Measurements from ENCODE around the gene RPL22. TPM values are rescaled to one million over a fixed set of nuclear protein-coding genes. Genes with fewer than 3 reads are reported as not detected.

RPL22 gene
- total RNA-seq, 1 donor from 2014 or later: 133 TPM

GRCh38 chr1:6176779-6177178, 22.6 kb downstream of the RPL22 start:
- DNase-seq (ENCODE audit: extremely low read depth, low read depth, low spot score): no peak

GRCh38 chr1:6175411-6175828, 24.0 kb downstream of the RPL22 start:
- DNase-seq (ENCODE audit: extremely low read depth, low read depth, low spot score): no peak

GRCh38 chr1:6174621-6175410, 24.6 kb downstream of the RPL22 start:
- DNase-seq (ENCODE audit: extremely low read depth, low read depth, low spot score): no peak

GRCh38 chr1:6172549-6172948, 26.8 kb downstream of the RPL22 start:
- no peak for DNase-seq (ENCODE audit: extremely low read depth, low read depth, low spot score)

- DNase-seq (ENCODE audit: extremely low read depth, low read depth, low spot score): no peak
Measured at GRCh38 chr1:6171548-6172124, 27.8 kb downstream of the RPL22 start.

GRCh38 chr1:6170742-6171201, 28.6 kb downstream of the RPL22 start:
- no peak for DNase-seq (ENCODE audit: extremely low read depth, low read depth, low spot score)

- DNase-seq (ENCODE audit: extremely low read depth, low read depth, low spot score): no peak
Measured at GRCh38 chr1:6170116-6170741, 29.2 kb downstream of the RPL22 start.

GRCh38 chr1:6168947-6169586, 30.3 kb downstream of the RPL22 start:
- DNase-seq (ENCODE audit: extremely low read depth, low read depth, low spot score): no peak

GRCh38 chr1:6167391-6168303, 31.7 kb downstream of the RPL22 start:
- DNase-seq (ENCODE audit: extremely low read depth, low read depth, low spot score): no peak

- DNase-seq (ENCODE audit: extremely low read depth, low read depth, low spot score): no peak
Measured at GRCh38 chr1:6166655-6167390, 32.6 kb downstream of the RPL22 start.

- DNase-seq (ENCODE audit: extremely low read depth, low read depth, low spot score): no peak
Measured at GRCh38 chr1:6166221-6166620, 33.2 kb downstream of the RPL22 start.

- DNase-seq (ENCODE audit: extremely low read depth, low read depth, low spot score): no peak
Measured at GRCh38 chr1:6165441-6165985, 33.9 kb downstream of the RPL22 start.

- no peak for DNase-seq (ENCODE audit: extremely low read depth, low read depth, low spot score)
Measured at GRCh38 chr1:6165027-6165426, 34.4 kb downstream of the RPL22 start.

GRCh38 chr1:6163973-6164617, 35.3 kb downstream of the RPL22 start:
- no peak for DNase-seq (ENCODE audit: extremely low read depth, low read depth, low spot score)

- DNase-seq (ENCODE audit: extremely low read depth, low read depth, low spot score): no peak
Measured at GRCh38 chr1:6163191-6163972, 36.0 kb downstream of the RPL22 start.

GRCh38 chr1:6162773-6163172, 36.6 kb downstream of the RPL22 start:
- DNase-seq (ENCODE audit: extremely low read depth, low read depth, low spot score): no peak

GRCh38 chr1:6162341-6162740, 37.1 kb downstream of the RPL22 start:
- no peak for DNase-seq (ENCODE audit: extremely low read depth, low read depth, low spot score)

GRCh38 chr1:6158181-6158580, 41.2 kb downstream of the RPL22 start:
- no peak for DNase-seq (ENCODE audit: extremely low read depth, low read depth, low spot score)

Data from glomerular endothelial cell (primary cell).